Measurements from ENCODE around the gene EPHB1. TPM values are rescaled to one million over a fixed set of nuclear protein-coding genes. Genes with fewer than 3 reads are reported as not detected.
A peak's percentile ranks its signal among the peaks of the same experiment; 100 is the strongest.

Gene EPHB1
- total RNA-seq, 1 donor from 2014 or later: 13.7 TPM

DNA sequence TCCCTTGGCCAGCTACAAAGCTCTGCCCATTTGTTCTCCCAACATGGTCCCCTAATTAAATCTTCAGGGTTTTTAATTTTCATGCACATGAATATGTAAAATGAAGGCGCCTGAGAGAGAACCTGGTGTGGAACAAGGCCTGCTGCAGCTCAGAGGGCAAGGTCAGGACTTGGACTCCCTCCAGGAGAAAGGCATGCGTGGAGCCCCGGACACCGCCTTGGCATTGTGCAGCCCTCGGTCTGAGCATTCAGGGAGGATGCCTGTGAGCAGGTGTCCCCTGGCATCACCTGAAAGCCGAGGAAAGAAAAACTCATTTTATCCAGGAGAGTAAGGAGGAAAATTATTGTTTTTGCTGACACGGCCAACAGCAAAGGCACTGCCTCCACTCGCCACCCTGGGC is 33.8 kb upstream of the EPHB1 start:
- no peak for DNase-seq (ENCODE audit: low read depth, low spot score)
- Mint-ChIP-seq H3K9me3 (no peaks in the 10 kb centered on the region), H3K36me3 (ENCODE audit: low read depth) (no peaks in the 10 kb centered on the region), H3K4me1 (no peaks in the 10 kb centered on the region), H3K27me3 (ENCODE audit: low read depth) (no peaks in the 10 kb centered on the region), H3K27ac (ENCODE audit: unreplicated experiment) (no peak overlapping the region), H3K4me3 (no peak overlapping the region)
- TF ChIP-seq, protein P1, sequence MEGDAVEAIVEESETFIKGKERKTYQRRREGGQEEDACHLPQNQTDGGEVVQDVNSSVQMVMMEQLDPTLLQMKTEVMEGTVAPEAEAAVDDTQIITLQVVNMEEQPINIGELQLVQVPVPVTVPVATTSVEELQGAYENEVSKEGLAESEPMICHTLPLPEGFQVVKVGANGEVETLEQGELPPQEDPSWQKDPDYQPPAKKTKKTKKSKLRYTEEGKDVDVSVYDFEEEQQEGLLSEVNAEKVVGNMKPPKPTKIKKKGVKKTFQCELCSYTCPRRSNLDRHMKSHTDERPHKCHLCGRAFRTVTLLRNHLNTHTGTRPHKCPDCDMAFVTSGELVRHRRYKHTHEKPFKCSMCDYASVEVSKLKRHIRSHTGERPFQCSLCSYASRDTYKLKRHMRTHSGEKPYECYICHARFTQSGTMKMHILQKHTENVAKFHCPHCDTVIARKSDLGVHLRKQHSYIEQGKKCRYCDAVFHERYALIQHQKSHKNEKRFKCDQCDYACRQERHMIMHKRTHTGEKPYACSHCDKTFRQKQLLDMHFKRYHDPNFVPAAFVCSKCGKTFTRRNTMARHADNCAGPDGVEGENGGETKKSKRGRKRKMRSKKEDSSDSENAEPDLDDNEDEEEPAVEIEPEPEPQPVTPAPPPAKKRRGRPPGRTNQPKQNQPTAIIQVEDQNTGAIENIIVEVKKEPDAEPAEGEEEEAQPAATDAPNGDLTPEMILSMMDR (conservative IDR thresholded peaks at IDR 0.05): no peak

DNA sequence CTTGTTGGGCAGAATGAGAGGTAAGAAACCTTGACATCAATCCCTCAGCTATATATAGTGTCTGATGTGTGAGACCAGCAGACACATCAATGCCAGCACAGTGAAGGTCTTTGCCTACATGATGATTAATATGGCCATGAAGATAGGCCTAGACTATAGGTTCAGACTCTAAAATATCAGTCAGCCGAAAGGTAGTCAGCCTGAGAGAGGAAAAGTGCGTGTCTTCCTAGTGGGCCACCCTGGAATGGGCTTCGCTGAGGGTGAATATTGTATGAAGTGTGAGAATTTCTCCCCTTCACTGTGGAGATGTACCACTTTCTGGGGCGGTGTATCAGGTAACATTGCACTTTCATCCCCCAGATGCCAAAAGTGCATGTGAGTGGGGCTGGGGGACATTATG is 33.0 kb upstream of the EPHB1 start:
- TF ChIP-seq, protein P1 (conservative IDR thresholded peaks at IDR 0.05): no peak
- H3K4me1 Mint-ChIP-seq: no peaks in the 10 kb centered on the region
- no peak overlapping the region for H3K4me3 Mint-ChIP-seq
- H3K9me3 Mint-ChIP-seq: no peaks in the 10 kb centered on the region
- no peak for DNase-seq (ENCODE audit: low read depth, low spot score)
- no peaks in the 10 kb centered on the region for H3K27me3 Mint-ChIP-seq (ENCODE audit: low read depth)
- no peak overlapping the region for H3K27ac Mint-ChIP-seq (ENCODE audit: unreplicated experiment)
- H3K36me3 Mint-ChIP-seq (ENCODE audit: low read depth): no peaks in the 10 kb centered on the region

DNA sequence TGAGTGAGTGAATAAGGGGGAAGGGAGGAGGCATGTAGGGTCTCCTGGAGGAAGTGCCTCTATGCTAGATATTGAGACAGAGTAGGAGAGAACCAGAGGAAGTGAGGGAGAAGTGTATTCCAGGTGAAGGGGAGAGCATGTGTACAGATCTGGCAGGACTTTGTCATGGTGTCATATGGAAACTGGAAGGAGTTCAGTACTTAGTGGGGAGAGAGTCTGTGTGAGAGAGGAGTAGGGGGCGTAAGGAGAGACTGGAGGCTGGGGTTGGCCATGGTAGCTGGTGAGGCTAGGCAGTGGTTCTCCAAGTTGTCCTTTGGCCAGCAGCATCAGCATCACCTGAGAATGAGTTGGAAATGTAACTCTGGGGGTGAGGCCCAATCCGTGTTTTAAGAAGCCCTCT is 29.6 kb upstream of the EPHB1 start:
- Mint-ChIP-seq H3K36me3 (ENCODE audit: low read depth) (no peaks in the 10 kb centered on the region), H3K4me3 (no peak overlapping the region), H3K27ac (ENCODE audit: unreplicated experiment) (no peak overlapping the region), H3K9me3 (no peaks in the 10 kb centered on the region), H3K4me1 (no peaks in the 10 kb centered on the region), H3K27me3 (ENCODE audit: low read depth) (no peaks in the 10 kb centered on the region)
- TF ChIP-seq, protein P1 (conservative IDR thresholded peaks at IDR 0.05): no peak
- no peak for DNase-seq (ENCODE audit: low read depth, low spot score)

DNA sequence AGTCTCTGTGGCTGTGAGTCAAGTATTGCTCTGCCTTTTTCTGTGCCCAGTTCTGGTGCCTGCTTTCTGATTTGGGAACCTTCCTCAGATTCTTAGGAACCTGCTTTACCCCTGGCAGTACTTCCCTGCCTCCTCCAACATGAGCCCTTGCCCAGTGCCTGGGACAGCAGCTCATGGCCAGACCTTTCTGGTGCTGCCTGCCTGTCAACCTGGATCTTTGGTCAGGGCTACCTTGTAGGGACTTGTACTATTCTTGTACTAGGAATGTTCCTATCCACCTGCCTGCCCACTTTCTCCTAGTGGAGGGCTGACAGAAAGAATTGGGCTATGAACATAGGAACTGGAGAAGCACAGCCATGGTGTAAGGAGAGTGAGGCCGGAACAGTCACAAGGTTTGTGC is 28.8 kb upstream of the EPHB1 start:
- H3K4me1 Mint-ChIP-seq: no peaks in the 10 kb centered on the region
- DNase-seq (ENCODE audit: low read depth, low spot score): no peak
- H3K4me3 Mint-ChIP-seq: no peak overlapping the region
- TF ChIP-seq, protein P1 (conservative IDR thresholded peaks at IDR 0.05): no peak
- H3K36me3 Mint-ChIP-seq (ENCODE audit: low read depth): no peaks in the 10 kb centered on the region
- no peaks in the 10 kb centered on the region for H3K27me3 Mint-ChIP-seq (ENCODE audit: low read depth)
- no peaks in the 10 kb centered on the region for H3K9me3 Mint-ChIP-seq
- H3K27ac Mint-ChIP-seq (ENCODE audit: unreplicated experiment): no peak overlapping the region

DNA sequence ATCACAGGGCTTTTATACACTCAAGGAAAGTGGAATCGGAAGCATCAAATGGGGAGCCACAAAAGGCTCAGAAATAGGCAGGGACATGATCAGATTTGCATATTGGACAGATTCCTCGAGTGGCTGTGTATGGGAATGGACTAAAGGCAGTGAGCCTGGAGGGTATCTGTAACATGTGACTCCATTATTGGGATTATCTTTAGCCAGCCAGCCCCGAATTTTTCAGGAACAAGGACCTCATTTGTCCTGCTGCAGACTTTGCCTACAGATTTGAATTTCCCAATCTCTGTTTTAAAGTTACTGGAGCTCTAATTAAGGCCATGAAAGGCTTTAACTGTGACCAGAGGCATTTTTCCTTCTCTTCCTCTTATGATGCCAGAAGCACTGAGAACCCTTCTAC is 26.9 kb upstream of the EPHB1 start:
- H3K4me1 Mint-ChIP-seq: no peaks in the 10 kb centered on the region
- H3K27ac Mint-ChIP-seq (ENCODE audit: unreplicated experiment): no peak overlapping the region
- TF ChIP-seq, protein P1 (conservative IDR thresholded peaks at IDR 0.05): no peak
- no peaks in the 10 kb centered on the region for H3K9me3 Mint-ChIP-seq
- H3K4me3 Mint-ChIP-seq: no peak overlapping the region
- no peaks in the 10 kb centered on the region for H3K36me3 Mint-ChIP-seq (ENCODE audit: low read depth)
- no peaks in the 10 kb centered on the region for H3K27me3 Mint-ChIP-seq (ENCODE audit: low read depth)
- DNase-seq (ENCODE audit: low read depth, low spot score): no peak

DNA sequence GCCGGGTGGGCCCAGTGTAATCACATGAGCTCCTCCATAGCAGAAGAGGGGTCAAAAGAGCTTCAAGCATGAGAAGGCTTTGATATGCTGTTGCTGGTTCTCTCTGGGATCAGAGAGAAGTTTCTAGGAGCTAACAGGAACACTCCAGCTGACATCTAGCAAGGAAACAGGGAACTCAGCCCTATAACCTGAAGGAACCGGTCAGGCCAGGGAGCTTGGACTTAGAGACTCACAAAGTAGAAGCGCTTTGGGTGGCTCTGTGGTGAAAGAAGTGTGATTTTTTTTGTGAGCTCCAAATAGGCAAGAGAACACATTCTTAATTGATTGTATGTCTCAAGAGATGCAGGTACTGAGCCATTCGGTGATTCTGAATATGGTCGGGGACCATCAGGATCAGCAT is 26.2 kb upstream of the EPHB1 start:
- Mint-ChIP-seq H3K36me3 (ENCODE audit: low read depth) (no peaks in the 10 kb centered on the region), H3K4me3 (no peak overlapping the region), H3K27me3 (ENCODE audit: low read depth) (no peaks in the 10 kb centered on the region), H3K27ac (ENCODE audit: unreplicated experiment) (peak overlapping the region; percentile 69), H3K9me3 (no peaks in the 10 kb centered on the region), H3K4me1 (no peaks in the 10 kb centered on the region)
- TF ChIP-seq, protein P1 (conservative IDR thresholded peaks at IDR 0.05): no peak
- no peak for DNase-seq (ENCODE audit: low read depth, low spot score)

All from neural crest cell (in vitro differentiated cells).